AG09309 (cell line): ENCODE data around the gene GON4L.
A peak's percentile ranks its signal among the peaks of the same experiment; 100 is the strongest.
"Not testable (repeated sequence)": the region's sequence is repeated elsewhere in the genome, so short reads cannot be mapped to it uniquely, and the experiment has no call there.

Experiments
- DNase-seq: peaks from one replicate; pipeline ENCODE4 v3.0.0-alpha.2; 2010; ENCODE audit warnings: low read depth
- H3K4me3 ChIP-seq: 2 replicates; pipeline ENCODE4 v1.5.1; 2011; ENCODE audit warnings: mild to moderate bottlenecking, low read depth, low read length, moderate library complexity; ENCODE audit not compliant: control insufficient read depth
- CTCF ChIP-seq: IDR thresholded peaks from 2 replicates; pipeline ENCODE4 v1.5.1; 2011; ENCODE audit warnings: mild to moderate bottlenecking, low read depth, low read length, inconsistent platforms; ENCODE audit not compliant: insufficient read depth, control insufficient read depth; ENCODE audit errors: missing control alignments

The GON4L gene

GRCh38 chr1:155717041-155717440, 140.0 kb downstream of the GON4L start:
- no peak for DNase-seq
- no peak for TF ChIP-seq CTCF
- no peak overlapping the region for H3K4me3 ChIP-seq

GRCh38 chr1:155715777-155716176, 141.2 kb downstream of the GON4L start:
- no peak for TF ChIP-seq CTCF
- no peak for DNase-seq
- H3K4me3 ChIP-seq: no peak overlapping the region

GRCh38 chr1:155715056-155715455, 142.0 kb downstream of the GON4L start:
- DNase-seq, H3K4me3 ChIP-seq: not testable (repeated sequence)

GRCh38 chr1:155713075-155713474, 143.9 kb downstream of the GON4L start:
- TF ChIP-seq CTCF: no peak
- H3K4me3 ChIP-seq: no peak overlapping the region

GRCh38 chr1:155712636-155713035, 144.4 kb downstream of the GON4L start:
- not testable (repeated sequence) for DNase-seq, H3K4me3 ChIP-seq
- peak; percentile 15 for TF ChIP-seq CTCF

More at GRCh38 chr1:155713075-155713474, 143.9 kb downstream of the GON4L start:
- DNase-seq: no peak

- DNase-seq, H3K4me3 ChIP-seq: not testable (repeated sequence)
Observed at GRCh38 chr1:155711457-155711856, 145.6 kb downstream of the GON4L start.

- TF ChIP-seq CTCF: no peak
- no peak for DNase-seq
- H3K4me3 ChIP-seq: no peak overlapping the region
Observed at GRCh38 chr1:155709391-155709790, 147.6 kb downstream of the GON4L start.

GRCh38 chr1:155706139-155706538, 150.9 kb downstream of the GON4L start:
- no peak for DNase-seq
- H3K4me3 ChIP-seq: no peak overlapping the region
- no peak for TF ChIP-seq CTCF

- DNase-seq, H3K4me3 ChIP-seq: not testable (repeated sequence)
Observed at GRCh38 chr1:155704414-155704813, 152.6 kb downstream of the GON4L start.
